NB4 (cell line): ENCODE measurements around the gene ENAH.

Source experiments
- CTCF ChIP-seq: IDR thresholded peaks from one replicate; pipeline ENCODE4 v1.5.1; 2012; ENCODE audit warnings: low read depth, low read length
- MAX ChIP-seq: IDR thresholded peaks from 2 replicates; pipeline ENCODE4 v1.6.1; 2011; ENCODE audit warnings: low read depth, low read length
- POLR2A ChIP-seq: IDR thresholded peaks from 2 replicates; pipeline ENCODE4 v1.6.1; 2011; ENCODE audit warnings: mild to moderate bottlenecking; ENCODE audit not compliant: insufficient read length; ENCODE audit errors: extremely low read depth

- TF ChIP-seq MAX = no peak
- no peak for TF ChIP-seq POLR2A
- TF ChIP-seq CTCF = no peak
Observed at GRCh38 chr1:225693085-225693696, 40.3 kb upstream of the ENAH start.
